ENCODE measurements around the gene OCIAD2. TPM values are rescaled to one million over a fixed set of nuclear protein-coding genes. Genes with fewer than 3 reads are reported as not detected.
A peak's percentile ranks its signal among the peaks of the same experiment; 100 is the strongest.

Gene OCIAD2
- total RNA-seq, 1 experiment from 2014 or later: 32.8 TPM

DNA sequence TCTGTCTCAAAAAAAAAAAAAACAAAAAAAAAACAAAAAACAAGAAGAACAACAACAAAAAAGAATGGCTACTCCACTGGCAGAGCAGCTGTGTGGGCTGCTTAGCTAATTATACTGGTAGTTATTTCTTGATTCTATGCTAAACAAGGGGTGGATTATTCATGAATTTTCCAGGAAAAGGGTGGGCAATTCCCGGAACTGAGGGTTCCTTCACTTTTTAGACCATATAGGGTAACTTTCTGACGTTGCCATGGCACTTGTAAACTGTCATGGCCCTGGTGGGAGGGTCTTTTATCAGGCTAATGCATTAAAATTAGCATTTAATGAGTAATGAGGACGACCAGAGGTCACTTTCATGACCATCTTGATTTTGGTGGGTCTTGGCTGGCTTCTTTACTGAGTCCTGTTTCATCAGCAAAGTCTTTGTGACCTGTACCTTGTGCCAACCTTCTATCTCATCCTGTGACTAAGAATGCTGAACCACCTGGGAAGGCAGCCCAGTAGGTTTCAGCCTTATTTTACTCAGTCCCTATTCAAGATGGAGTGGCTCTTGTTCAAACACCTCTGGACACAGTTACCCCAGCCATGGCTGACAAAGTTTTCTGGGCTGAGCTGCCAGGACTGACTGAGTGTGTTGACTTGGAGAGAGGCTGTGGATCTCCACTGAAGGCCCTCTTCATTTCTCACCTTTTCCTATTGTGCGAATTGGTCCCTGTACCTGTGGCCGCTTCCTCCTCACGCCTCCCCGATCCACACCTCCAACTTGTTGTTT lies 1.3 kb upstream of the OCIAD2 start:
- Histone ChIP-seq H3K4me3 (ENCODE audit: low read depth in 2 of 2, low read length in 2 of 2) (no peak overlapping the region), H3K9me3 (ENCODE audit: control insufficient read depth, insufficient read depth, low read depth, low read length) (no peaks in the 10 kb centered on the region), H3K27ac (ENCODE audit: low read length) (no peak overlapping the region), H3K4me1 (ENCODE audit: control insufficient read depth, insufficient read depth, low read length) (peaks cover 4% of the 10 kb centered on the region; the same call in 1 of the 2 replicates), H3K36me3 (ENCODE audit: control insufficient read depth, insufficient read depth, low read length) (no peaks in the 10 kb centered on the region), H3K27me3 (ENCODE audit: control insufficient read depth, insufficient read depth, low read length) (no peaks in the 10 kb centered on the region)
- no peak for DNase-seq (ENCODE audit: low read depth, low spot score)
- ChIA-PET POLR2A (no interaction called here), CTCF (interaction anchor here (0.6 kb wide), 1 partner anchor 23 kb away, joined by 3 read pairs; no protein-coding TSS in a partner anchor)
- in situ Hi-C loops (cut with HindIII; ENCODE audit: low pct_unique_long_range_greater_than_20kb, low sequenced_read_pairs): no loop called here
- TF ChIP-seq TCF7L2 (IDR thresholded peaks at IDR 0.05; ENCODE audit: low read depth, low read length): no peak
- TF ChIP-seq, protein P1, sequence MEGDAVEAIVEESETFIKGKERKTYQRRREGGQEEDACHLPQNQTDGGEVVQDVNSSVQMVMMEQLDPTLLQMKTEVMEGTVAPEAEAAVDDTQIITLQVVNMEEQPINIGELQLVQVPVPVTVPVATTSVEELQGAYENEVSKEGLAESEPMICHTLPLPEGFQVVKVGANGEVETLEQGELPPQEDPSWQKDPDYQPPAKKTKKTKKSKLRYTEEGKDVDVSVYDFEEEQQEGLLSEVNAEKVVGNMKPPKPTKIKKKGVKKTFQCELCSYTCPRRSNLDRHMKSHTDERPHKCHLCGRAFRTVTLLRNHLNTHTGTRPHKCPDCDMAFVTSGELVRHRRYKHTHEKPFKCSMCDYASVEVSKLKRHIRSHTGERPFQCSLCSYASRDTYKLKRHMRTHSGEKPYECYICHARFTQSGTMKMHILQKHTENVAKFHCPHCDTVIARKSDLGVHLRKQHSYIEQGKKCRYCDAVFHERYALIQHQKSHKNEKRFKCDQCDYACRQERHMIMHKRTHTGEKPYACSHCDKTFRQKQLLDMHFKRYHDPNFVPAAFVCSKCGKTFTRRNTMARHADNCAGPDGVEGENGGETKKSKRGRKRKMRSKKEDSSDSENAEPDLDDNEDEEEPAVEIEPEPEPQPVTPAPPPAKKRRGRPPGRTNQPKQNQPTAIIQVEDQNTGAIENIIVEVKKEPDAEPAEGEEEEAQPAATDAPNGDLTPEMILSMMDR (IDR thresholded peaks at IDR 0.05): no peak
- TF ChIP-seq POLR2AphosphoS5 (IDR thresholded peaks at IDR 0.05; ENCODE audit: low read depth, low read length): no peak
- TF ChIP-seq, protein P2, sequence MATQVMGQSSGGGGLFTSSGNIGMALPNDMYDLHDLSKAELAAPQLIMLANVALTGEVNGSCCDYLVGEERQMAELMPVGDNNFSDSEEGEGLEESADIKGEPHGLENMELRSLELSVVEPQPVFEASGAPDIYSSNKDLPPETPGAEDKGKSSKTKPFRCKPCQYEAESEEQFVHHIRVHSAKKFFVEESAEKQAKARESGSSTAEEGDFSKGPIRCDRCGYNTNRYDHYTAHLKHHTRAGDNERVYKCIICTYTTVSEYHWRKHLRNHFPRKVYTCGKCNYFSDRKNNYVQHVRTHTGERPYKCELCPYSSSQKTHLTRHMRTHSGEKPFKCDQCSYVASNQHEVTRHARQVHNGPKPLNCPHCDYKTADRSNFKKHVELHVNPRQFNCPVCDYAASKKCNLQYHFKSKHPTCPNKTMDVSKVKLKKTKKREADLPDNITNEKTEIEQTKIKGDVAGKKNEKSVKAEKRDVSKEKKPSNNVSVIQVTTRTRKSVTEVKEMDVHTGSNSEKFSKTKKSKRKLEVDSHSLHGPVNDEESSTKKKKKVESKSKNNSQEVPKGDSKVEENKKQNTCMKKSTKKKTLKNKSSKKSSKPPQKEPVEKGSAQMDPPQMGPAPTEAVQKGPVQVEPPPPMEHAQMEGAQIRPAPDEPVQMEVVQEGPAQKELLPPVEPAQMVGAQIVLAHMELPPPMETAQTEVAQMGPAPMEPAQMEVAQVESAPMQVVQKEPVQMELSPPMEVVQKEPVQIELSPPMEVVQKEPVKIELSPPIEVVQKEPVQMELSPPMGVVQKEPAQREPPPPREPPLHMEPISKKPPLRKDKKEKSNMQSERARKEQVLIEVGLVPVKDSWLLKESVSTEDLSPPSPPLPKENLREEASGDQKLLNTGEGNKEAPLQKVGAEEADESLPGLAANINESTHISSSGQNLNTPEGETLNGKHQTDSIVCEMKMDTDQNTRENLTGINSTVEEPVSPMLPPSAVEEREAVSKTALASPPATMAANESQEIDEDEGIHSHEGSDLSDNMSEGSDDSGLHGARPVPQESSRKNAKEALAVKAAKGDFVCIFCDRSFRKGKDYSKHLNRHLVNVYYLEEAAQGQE (IDR thresholded peaks at IDR 0.05; ENCODE audit: insufficient read depth in 1 of 2, low read depth in 2 of 2, low read length in 1 of 2): no peak
- TF ChIP-seq SIN3A (IDR thresholded peaks at IDR 0.05; ENCODE audit: borderline replicate concordance, insufficient read depth, low read depth, low read length): no peak
- no peak for ATAC-seq
- no TSS peak for BruUV-seq (replicated peaks)
- intact Hi-C loops (cut with micrococcal nuclease; ENCODE audit: unreplicated experiment): no loop called here

DNA sequence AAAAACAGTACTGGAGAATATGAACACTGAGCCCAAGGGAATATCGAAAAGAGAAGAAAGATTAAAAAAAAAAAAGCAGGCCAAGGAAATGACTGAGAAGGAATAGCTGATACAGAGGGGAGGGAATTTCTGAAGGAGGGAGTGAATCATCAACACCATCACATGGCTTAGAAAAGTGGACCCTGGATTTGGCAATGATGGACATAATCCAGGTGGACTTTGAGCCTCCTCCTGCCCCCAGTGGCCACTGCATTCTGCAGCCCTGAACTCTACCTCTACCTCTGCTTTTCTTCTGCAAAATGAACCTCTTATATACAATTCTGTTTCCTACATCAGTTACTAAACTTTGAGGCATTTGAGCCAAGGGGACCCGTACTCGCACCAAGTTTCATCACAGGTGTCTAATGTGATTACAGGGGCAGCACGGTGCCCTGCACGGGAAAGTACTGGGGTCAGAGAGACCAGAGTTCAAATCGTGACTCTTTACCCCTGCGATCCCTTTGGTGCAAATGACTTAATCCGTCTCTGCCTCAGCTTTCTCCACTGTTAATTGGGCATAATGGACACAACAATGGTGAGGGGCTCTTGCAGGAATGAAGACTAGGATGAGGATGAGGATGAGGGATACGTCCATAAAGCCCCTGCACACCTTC lies 1.1 kb downstream of the OCIAD2 start:
- DNase-seq (ENCODE audit: low read depth, low spot score) (no peak), ATAC-seq (no peak)
- intact Hi-C loops (cut with micrococcal nuclease; ENCODE audit: unreplicated experiment): no loop called here
- Histone ChIP-seq H3K9me3 (ENCODE audit: control insufficient read depth, insufficient read depth, low read depth, low read length) (no peaks in the 10 kb centered on the region), H3K27ac (ENCODE audit: low read length) (no peak overlapping the region), H3K4me1 (ENCODE audit: control insufficient read depth, insufficient read depth, low read length) (peaks cover 4% of the 10 kb centered on the region; the same call in 1 of the 2 replicates), H3K27me3 (ENCODE audit: control insufficient read depth, insufficient read depth, low read length) (no peaks in the 10 kb centered on the region), H3K4me3 (ENCODE audit: low read depth in 2 of 2, low read length in 2 of 2) (peak overlapping the region; percentile 59 to 60), H3K36me3 (ENCODE audit: control insufficient read depth, insufficient read depth, low read length) (no peaks in the 10 kb centered on the region)
- POLR2A ChIA-PET: no interaction called here
- TF ChIP-seq, protein P2 (IDR thresholded peaks at IDR 0.05; ENCODE audit: insufficient read depth in 1 of 2, low read depth in 2 of 2, low read length in 1 of 2): no peak
- TF ChIP-seq, protein P1 (IDR thresholded peaks at IDR 0.05): peak; percentile 48
- CTCF ChIA-PET: no interaction called here
- no TSS peak for BruUV-seq (replicated peaks)
- in situ Hi-C loops (cut with HindIII; ENCODE audit: low pct_unique_long_range_greater_than_20kb, low sequenced_read_pairs): no loop called here

All from Panc1 (cell line).